ENCODE results near the gene RAD51B.

The RAD51B gene

DNA sequence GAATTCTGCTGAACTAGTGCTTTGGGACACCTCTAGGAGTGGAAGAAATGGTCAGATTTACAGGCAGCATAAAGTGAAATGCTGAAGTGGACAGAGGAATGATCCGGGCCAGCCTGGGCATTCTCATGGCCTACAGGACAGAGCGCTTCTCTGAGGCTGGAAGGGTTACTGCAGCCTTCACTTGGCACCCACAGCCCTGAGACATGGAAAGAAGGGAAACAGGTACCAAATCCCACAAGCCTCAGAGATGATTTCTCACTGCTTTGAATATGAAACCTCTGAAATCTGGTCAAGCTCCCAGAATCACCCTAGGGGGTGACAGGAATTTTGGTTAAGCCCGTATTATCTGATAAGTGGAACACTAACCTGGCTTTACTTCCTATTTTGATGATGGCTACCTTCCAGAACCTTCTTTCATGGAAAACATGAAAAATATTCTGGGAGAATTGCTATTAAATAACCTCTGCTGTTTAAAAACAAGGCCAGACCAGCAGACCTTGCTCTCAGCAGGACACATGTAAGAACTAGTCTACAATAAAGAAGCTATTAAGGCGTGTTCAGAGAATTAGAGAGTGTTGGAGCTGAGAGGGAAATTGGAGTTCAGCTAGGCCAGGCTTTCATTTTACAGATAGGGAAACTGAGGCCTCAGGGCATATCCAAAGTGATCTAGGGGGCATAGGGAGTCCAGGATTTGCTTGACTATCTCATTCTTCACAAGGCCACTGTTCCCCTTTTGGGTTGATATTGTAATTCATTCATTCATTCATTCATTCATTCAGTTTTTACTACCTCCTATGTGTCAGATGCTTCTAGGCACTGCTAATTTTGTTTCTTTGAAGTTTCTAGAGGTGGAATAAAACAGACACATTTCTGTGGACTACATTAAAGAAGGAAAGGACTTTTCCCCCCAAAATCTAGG, 691.8 kb downstream of the RAD51B start:
- H3K36me3 ChIP-seq (ENCODE audit: control insufficient read depth in 5 of 5, insufficient read depth in 5 of 5, low read length in 5 of 5), result no peaks in the 10 kb centered on the region
- H3K4me1 ChIP-seq (ENCODE audit: control insufficient read depth in 5 of 5, insufficient read depth in 5 of 5, low read length in 5 of 5), result peaks cover 11 to 55% (median 39%) of the 10 kb centered on the region in 5 donors
- H3K9ac ChIP-seq (ENCODE audit: low read length in 5 of 5), result no peak overlapping the region
- no peaks in the 10 kb centered on the region for H3K27me3 ChIP-seq (ENCODE audit: control insufficient read depth in 5 of 5, insufficient read depth in 4 of 5, low read length in 5 of 5)
- no peak overlapping the region for H3K4me3 ChIP-seq (ENCODE audit: low read depth in 1 of 5, low read length in 5 of 5)
- peak overlapping the region; percentile 55 for H3K27ac ChIP-seq (ENCODE audit: low read depth, low read length)
- H3K9me3 ChIP-seq (ENCODE audit: control insufficient read depth in 5 of 5, low read length in 5 of 5), result no peaks in the 10 kb centered on the region

DNA sequence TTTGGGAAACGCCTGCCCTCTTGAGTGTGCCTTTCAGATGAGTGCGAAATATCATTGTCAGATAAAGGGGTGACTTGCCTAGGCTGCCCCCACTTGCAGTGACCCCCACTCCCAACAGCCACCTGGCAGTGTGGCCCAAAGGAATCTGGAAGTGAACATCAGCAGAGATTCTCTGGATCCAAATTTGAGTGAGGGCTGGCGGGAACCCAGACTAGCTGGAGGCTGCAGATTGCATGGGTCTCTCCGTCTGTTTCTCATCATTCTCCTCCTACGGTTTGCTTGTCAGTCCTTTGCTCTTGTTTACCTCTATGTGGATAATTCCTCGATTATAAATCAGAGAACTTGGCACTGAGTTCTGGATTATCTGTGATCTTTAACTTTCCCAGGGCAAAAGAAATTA, 692.5 kb downstream of the RAD51B start:
- peak overlapping the region; percentile 55 for H3K27ac ChIP-seq (ENCODE audit: low read depth, low read length)
- no peaks in the 10 kb centered on the region for H3K27me3 ChIP-seq (ENCODE audit: control insufficient read depth in 5 of 5, insufficient read depth in 4 of 5, low read length in 5 of 5)
- no peaks in the 10 kb centered on the region for H3K9me3 ChIP-seq (ENCODE audit: control insufficient read depth in 5 of 5, low read length in 5 of 5)
- no peaks in the 10 kb centered on the region for H3K36me3 ChIP-seq (ENCODE audit: control insufficient read depth in 5 of 5, insufficient read depth in 5 of 5, low read length in 5 of 5)
- no peak overlapping the region for H3K9ac ChIP-seq (ENCODE audit: low read length in 5 of 5)
- H3K4me1 ChIP-seq (ENCODE audit: control insufficient read depth in 5 of 5, insufficient read depth in 5 of 5, low read length in 5 of 5), result peaks cover 11 to 55% (median 43%) of the 10 kb centered on the region in 5 donors
- H3K4me3 ChIP-seq (ENCODE audit: low read depth in 1 of 5, low read length in 5 of 5), result no peak overlapping the region

DNA sequence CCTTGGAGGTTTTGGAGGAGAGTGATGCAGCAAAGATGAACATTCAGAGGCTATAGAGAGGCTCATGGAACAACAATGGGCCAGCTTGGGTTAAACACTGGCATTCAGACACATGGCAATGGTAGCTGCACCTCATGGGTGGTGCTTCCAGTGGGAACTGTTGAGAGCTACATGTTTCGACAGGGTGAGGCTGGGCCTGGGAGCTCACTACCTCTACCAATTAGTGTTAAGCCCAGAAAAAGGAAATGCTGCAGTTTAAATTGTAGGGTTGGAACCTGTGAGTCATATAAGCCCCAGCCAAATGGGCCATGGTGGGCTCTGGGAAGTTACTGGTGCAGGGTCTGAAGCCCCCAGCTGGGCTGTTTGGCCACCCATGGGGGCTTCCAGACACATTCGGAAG, 693.6 kb downstream of the RAD51B start:
- Histone ChIP-seq H3K27ac (ENCODE audit: low read depth, low read length) (no peak overlapping the region), H3K4me3 (ENCODE audit: low read depth in 1 of 5, low read length in 5 of 5) (no peak overlapping the region), H3K4me1 (ENCODE audit: control insufficient read depth in 5 of 5, insufficient read depth in 5 of 5, low read length in 5 of 5) (peaks cover 16 to 62% (median 53%) of the 10 kb centered on the region in 5 donors), H3K36me3 (ENCODE audit: control insufficient read depth in 5 of 5, insufficient read depth in 5 of 5, low read length in 5 of 5) (no peaks in the 10 kb centered on the region), H3K9me3 (ENCODE audit: control insufficient read depth in 5 of 5, low read length in 5 of 5) (no peaks in the 10 kb centered on the region), H3K9ac (ENCODE audit: low read length in 5 of 5) (no peak overlapping the region), H3K27me3 (ENCODE audit: control insufficient read depth in 5 of 5, insufficient read depth in 4 of 5, low read length in 5 of 5) (no peaks in the 10 kb centered on the region)

DNA sequence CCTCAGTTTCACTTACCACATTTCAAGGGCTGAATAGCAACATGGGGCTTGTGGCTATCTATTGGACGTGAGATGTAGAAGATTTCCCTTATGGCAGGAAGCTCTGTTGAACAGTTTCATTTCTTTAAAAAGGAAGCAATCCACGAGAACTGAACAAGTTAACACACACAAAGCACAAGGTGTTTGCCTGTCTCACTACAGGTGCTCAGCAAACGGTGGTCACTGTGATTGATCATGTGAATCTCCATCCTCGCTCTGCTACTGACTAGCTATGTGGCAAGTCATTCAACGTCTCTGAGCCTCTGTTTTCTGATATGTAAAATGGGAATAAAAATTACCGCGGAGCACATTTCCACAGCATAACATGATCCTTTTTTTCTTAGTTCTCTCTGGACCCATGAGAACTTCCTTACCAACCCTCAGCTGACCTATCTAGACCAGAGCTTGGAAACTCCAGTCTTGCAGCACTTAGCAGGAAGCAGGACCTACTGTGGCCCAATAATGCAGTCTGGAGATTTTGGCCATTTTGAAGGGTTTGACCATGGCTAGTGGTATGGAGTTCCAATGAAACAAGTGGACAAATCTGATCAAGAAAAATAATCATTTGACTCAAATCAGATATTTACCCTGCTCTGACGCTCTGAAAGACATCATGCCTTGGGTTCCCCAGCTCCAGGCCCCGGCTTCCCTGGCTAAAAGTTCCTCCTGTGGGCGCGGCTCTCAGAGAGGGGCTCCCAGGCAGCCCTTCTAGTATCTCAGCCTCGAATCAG, 694.4 kb downstream of the RAD51B start:
- Histone ChIP-seq H3K36me3 (ENCODE audit: control insufficient read depth in 5 of 5, insufficient read depth in 5 of 5, low read length in 5 of 5) (no peaks in the 10 kb centered on the region), H3K4me1 (ENCODE audit: control insufficient read depth in 5 of 5, insufficient read depth in 5 of 5, low read length in 5 of 5) (peaks cover 23 to 71% (median 61%) of the 10 kb centered on the region in 5 donors), H3K27ac (ENCODE audit: low read depth, low read length) (no peak overlapping the region), H3K27me3 (ENCODE audit: control insufficient read depth in 5 of 5, insufficient read depth in 4 of 5, low read length in 5 of 5) (no peaks in the 10 kb centered on the region), H3K9me3 (ENCODE audit: control insufficient read depth in 5 of 5, low read length in 5 of 5) (no peaks in the 10 kb centered on the region), H3K9ac (ENCODE audit: low read length in 5 of 5) (no peak overlapping the region), H3K4me3 (ENCODE audit: low read depth in 1 of 5, low read length in 5 of 5) (no peak overlapping the region)

DNA sequence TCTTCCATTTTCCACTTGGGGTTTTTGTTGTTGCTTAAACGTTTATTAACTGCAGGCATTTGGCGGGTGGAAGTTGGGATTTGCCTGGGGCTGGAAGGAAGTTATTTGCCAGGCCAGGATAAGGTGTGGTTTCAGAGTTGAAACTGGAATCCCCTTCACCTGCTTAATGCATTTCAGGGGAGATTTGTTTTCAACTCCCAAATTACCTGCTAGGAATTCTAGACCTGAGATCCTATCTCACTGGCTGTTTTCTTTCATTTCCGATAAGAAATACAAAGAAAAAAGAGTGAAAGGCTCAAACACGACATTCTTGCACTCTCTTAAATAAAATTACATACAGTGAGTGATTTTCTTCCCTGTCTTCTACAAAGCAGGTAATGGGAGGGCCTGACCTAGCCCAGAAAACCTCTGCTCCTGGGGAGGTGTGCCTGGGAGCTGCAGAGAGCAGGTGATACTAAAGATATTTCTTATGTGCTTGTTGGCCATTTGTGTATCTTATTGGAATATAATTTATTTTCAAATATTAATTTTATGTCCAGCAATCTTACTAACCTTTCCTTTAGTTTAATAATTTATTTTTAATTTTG, 695.1 kb downstream of the RAD51B start:
- no peaks in the 10 kb centered on the region for H3K27me3 ChIP-seq (ENCODE audit: control insufficient read depth in 5 of 5, insufficient read depth in 4 of 5, low read length in 5 of 5)
- no peak overlapping the region for H3K9ac ChIP-seq (ENCODE audit: low read length in 5 of 5)
- no peak overlapping the region for H3K27ac ChIP-seq (ENCODE audit: low read depth, low read length)
- H3K4me1 ChIP-seq (ENCODE audit: control insufficient read depth in 5 of 5, insufficient read depth in 5 of 5, low read length in 5 of 5), result peaks cover 24 to 74% (median 61%) of the 10 kb centered on the region in 5 donors
- H3K4me3 ChIP-seq (ENCODE audit: low read depth in 1 of 5, low read length in 5 of 5), result no peak overlapping the region
- H3K36me3 ChIP-seq (ENCODE audit: control insufficient read depth in 5 of 5, insufficient read depth in 5 of 5, low read length in 5 of 5), result no peaks in the 10 kb centered on the region
- H3K9me3 ChIP-seq (ENCODE audit: control insufficient read depth in 5 of 5, low read length in 5 of 5), result no peaks in the 10 kb centered on the region

DNA sequence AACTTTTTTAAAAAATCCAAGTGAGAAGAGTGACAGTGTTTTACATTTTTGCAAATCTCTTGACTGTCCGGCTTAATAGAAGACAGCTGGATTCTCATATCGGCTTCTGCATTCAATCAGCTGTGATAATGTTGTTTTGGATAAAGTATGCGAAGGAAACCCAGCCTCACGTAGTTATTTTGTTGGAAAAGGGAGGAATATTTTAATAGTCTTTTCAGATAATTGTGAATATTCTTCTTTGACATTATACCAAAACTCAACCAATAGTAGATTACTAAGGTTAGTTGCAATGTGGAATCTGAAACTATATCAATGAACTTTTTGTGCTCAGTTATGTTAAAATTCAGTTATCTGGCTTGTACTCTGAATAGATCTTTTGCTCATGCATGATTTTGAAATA, 696.8 kb downstream of the RAD51B start:
- no peaks in the 10 kb centered on the region for H3K27me3 ChIP-seq (ENCODE audit: control insufficient read depth in 5 of 5, insufficient read depth in 4 of 5, low read length in 5 of 5)
- H3K9me3 ChIP-seq (ENCODE audit: control insufficient read depth in 5 of 5, low read length in 5 of 5), result no peaks in the 10 kb centered on the region
- no peaks in the 10 kb centered on the region for H3K36me3 ChIP-seq (ENCODE audit: control insufficient read depth in 5 of 5, insufficient read depth in 5 of 5, low read length in 5 of 5)
- no peak overlapping the region for H3K9ac ChIP-seq (ENCODE audit: low read length in 5 of 5)
- H3K4me3 ChIP-seq (ENCODE audit: low read depth in 1 of 5, low read length in 5 of 5), result no peak overlapping the region
- peaks cover 21 to 67% (median 59%) of the 10 kb centered on the region in 5 donors for H3K4me1 ChIP-seq (ENCODE audit: control insufficient read depth in 5 of 5, insufficient read depth in 5 of 5, low read length in 5 of 5)
- no peak overlapping the region for H3K27ac ChIP-seq (ENCODE audit: low read depth, low read length)

DNA sequence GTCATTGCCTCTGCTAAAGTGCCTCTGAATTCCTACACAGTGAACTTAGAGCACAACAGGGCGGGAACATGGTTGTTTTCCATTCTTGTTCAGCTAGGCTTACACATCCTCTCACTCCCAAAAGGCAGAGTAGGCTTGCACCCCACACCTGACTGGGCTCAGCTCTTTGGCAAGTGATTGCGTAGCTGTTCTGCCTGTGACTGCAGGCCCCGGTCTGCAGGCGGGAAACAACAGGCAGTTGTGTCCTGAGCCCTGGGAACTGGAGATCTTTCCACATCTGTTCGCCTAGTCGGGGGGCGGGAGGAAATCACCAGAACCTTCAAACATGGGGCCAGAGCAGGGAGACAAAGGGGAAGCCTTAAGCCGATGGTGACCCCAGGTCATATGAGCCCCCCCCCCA, 698.6 kb downstream of the RAD51B start:
- Histone ChIP-seq H3K27ac (ENCODE audit: low read depth, low read length) (peak overlapping the region; percentile 64), H3K9me3 (ENCODE audit: control insufficient read depth in 5 of 5, low read length in 5 of 5) (no peaks in the 10 kb centered on the region), H3K36me3 (ENCODE audit: control insufficient read depth in 5 of 5, insufficient read depth in 5 of 5, low read length in 5 of 5) (no peaks in the 10 kb centered on the region), H3K9ac (ENCODE audit: low read length in 5 of 5) (no peak overlapping the region), H3K4me3 (ENCODE audit: low read depth in 1 of 5, low read length in 5 of 5) (no peak overlapping the region), H3K4me1 (ENCODE audit: control insufficient read depth in 5 of 5, insufficient read depth in 5 of 5, low read length in 5 of 5) (peaks cover 20 to 72% (median 64%) of the 10 kb centered on the region in 5 donors), H3K27me3 (ENCODE audit: control insufficient read depth in 5 of 5, insufficient read depth in 4 of 5, low read length in 5 of 5) (no peaks in the 10 kb centered on the region)

DNA sequence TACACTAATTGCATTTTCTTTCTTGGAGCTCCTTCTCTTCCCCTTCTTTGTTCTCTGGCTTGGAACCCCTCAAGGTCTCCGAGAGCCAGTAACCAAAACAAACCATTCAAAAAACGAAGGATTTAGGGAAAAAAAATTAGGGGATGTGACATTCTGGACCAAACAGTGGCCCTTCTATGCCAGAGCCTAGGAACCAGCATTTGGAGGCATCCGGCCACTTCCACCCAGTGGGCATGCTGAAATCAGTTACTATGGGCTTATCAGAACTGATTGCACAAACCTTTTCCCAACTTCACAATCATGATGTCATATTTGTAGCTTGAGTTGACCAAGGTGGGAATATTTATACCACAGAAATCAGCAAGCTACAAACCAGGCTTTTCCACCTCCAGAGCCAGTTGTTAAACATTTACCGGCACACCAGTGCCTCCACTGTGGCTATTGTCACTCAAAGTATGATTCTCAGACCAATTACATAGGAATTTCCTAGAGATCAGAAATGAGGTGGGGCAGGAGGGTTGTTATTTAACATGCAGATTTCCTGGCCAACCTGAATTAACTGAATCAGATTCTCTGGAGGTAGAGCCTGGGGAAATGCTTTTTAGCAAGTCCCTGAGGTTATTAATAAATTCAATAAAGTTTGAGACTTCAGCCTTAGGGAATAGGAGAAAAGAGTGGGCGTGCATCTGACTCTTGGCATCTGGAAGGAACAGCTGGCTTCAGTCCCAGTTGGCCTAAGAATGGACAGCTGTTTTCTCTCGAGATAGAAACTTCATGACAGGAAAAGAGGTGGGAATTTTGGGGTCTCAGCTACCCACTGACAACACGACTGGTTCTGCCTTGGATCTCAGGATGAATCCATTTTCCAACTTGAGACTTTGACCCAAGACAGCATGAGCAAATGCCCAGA, 699.4 kb downstream of the RAD51B start:
- Histone ChIP-seq H3K27me3 (ENCODE audit: control insufficient read depth in 5 of 5, insufficient read depth in 4 of 5, low read length in 5 of 5) (no peaks in the 10 kb centered on the region), H3K9ac (ENCODE audit: low read length in 5 of 5) (no peak overlapping the region), H3K9me3 (ENCODE audit: control insufficient read depth in 5 of 5, low read length in 5 of 5) (no peaks in the 10 kb centered on the region), H3K36me3 (ENCODE audit: control insufficient read depth in 5 of 5, insufficient read depth in 5 of 5, low read length in 5 of 5) (no peaks in the 10 kb centered on the region), H3K4me1 (ENCODE audit: control insufficient read depth in 5 of 5, insufficient read depth in 5 of 5, low read length in 5 of 5) (peaks cover 22 to 74% (median 64%) of the 10 kb centered on the region in 5 donors), H3K27ac (ENCODE audit: low read depth, low read length) (peak overlapping the region; percentile 64), H3K4me3 (ENCODE audit: low read depth in 1 of 5, low read length in 5 of 5) (peak overlapping the region in 1 of 5 donors; percentile 15)

DNA sequence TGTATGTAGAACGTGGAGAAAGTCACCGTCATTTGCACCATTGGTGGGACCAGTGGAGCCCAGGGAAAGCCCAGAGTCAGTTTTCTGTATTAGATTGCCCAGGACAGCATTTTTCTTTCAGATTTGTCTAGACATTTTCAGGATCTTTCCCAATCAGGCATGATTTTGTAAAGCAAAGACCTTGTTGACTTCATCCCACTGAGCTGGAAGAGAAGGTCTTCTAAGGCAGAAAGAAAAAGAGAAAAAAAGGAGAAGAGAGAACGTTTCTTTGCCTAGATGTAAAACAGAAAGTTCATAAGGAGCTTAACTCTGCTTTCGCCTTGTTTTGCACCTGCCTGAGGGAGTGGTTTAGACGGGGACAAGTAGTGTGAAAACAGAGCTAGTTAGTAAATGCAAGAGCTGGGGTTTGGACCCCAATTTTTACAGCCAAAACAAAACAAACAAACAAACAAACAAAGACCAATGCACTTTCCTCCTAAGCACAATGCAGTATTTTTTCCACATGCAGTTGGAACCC, 700.1 kb downstream of the RAD51B start:
- no peak overlapping the region for H3K9ac ChIP-seq (ENCODE audit: low read length in 5 of 5)
- peak overlapping the region; percentile 64 for H3K27ac ChIP-seq (ENCODE audit: low read depth, low read length)
- H3K9me3 ChIP-seq (ENCODE audit: control insufficient read depth in 5 of 5, low read length in 5 of 5), result no peaks in the 10 kb centered on the region
- H3K36me3 ChIP-seq (ENCODE audit: control insufficient read depth in 5 of 5, insufficient read depth in 5 of 5, low read length in 5 of 5), result no peaks in the 10 kb centered on the region
- H3K4me3 ChIP-seq (ENCODE audit: low read depth in 1 of 5, low read length in 5 of 5), result no peak overlapping the region
- H3K27me3 ChIP-seq (ENCODE audit: control insufficient read depth in 5 of 5, insufficient read depth in 4 of 5, low read length in 5 of 5), result no peaks in the 10 kb centered on the region
- peaks cover 22 to 76% (median 62%) of the 10 kb centered on the region in 5 donors for H3K4me1 ChIP-seq (ENCODE audit: control insufficient read depth in 5 of 5, insufficient read depth in 5 of 5, low read length in 5 of 5)
